ENCODE data around the gene MAN1C1.

The MAN1C1 gene

GRCh38 chr1:25769625-25770383 is 153.2 kb downstream of the MAN1C1 start:
- H3K4me3 ChIP-seq (ENCODE audit: low read depth, low read length), result no peak overlapping the region
- no peak for DNase-seq (ENCODE audit: low read depth)
- no peak for TF ChIP-seq CTCF (IDR thresholded peaks at IDR 0.05; ENCODE audit: insufficient read depth, low read depth, low read length, missing control alignments)

GRCh38 chr1:25770541-25771220 is 154.1 kb downstream of the MAN1C1 start:
- no peak for DNase-seq (ENCODE audit: low read depth)
- no peak overlapping the region for H3K4me3 ChIP-seq (ENCODE audit: low read depth, low read length)
- TF ChIP-seq CTCF (IDR thresholded peaks at IDR 0.05; ENCODE audit: insufficient read depth, low read depth, low read length, missing control alignments), result no peak

- TF ChIP-seq CTCF (IDR thresholded peaks at IDR 0.05; ENCODE audit: insufficient read depth, low read depth, low read length, missing control alignments), result no peak
- H3K4me3 ChIP-seq (ENCODE audit: low read depth, low read length), result no peak overlapping the region
- no peak for DNase-seq (ENCODE audit: low read depth)
These were observed 154.9 kb downstream of the MAN1C1 start for GRCh38 chr1:25771221-25772114.

GRCh38 chr1:25772164-25772563 is 155.6 kb downstream of the MAN1C1 start:
- no peak for DNase-seq (ENCODE audit: low read depth)
- no peak for TF ChIP-seq CTCF (IDR thresholded peaks at IDR 0.05; ENCODE audit: insufficient read depth, low read depth, low read length, missing control alignments)
- H3K4me3 ChIP-seq (ENCODE audit: low read depth, low read length), result no peak overlapping the region

GRCh38 chr1:25772692-25773245 is 156.2 kb downstream of the MAN1C1 start:
- TF ChIP-seq CTCF (IDR thresholded peaks at IDR 0.05; ENCODE audit: insufficient read depth, low read depth, low read length, missing control alignments), result no peak
- DNase-seq (ENCODE audit: low read depth), result no peak
- H3K4me3 ChIP-seq (ENCODE audit: low read depth, low read length), result no peak overlapping the region

GRCh38 chr1:25773441-25774125 is 157.0 kb downstream of the MAN1C1 start:
- no peak for DNase-seq (ENCODE audit: low read depth)
- no peak for TF ChIP-seq CTCF (IDR thresholded peaks at IDR 0.05; ENCODE audit: insufficient read depth, low read depth, low read length, missing control alignments)
- H3K4me3 ChIP-seq (ENCODE audit: low read depth, low read length), result no peak overlapping the region

All from GM12865 (cell line).